Measurements from ENCODE around the gene CMYA5. TPM values are rescaled to one million over a fixed set of nuclear protein-coding genes. Genes with fewer than 3 reads are reported as not detected.
"Not testable (repeated sequence)": the region's sequence is repeated elsewhere in the genome, so short reads cannot be mapped to it uniquely, and the experiment has no call there.

Gene CMYA5
- total RNA-seq, 1 donor from 2014 or later, result 1,210 TPM

- intact Hi-C loops (cut with micrococcal nuclease), result no loop called here
- H3K27ac ChIP-seq (replicated peaks), result no peak overlapping the region
- peaks cover under 1% of the 10 kb centered on the region for H3K9me3 ChIP-seq (replicated peaks)
- no peak for DNase-seq
- TF ChIP-seq CTCF (IDR thresholded peaks at IDR 0.05; ENCODE audit: borderline replicate concordance), result no peak
- H3K27me3 ChIP-seq (ENCODE audit: low read depth), result no peaks in the 10 kb centered on the region
- H3K4me3 ChIP-seq, result no peak overlapping the region
- peaks cover 7% of the 10 kb centered on the region for H3K4me1 ChIP-seq
- peaks cover 14% of the 10 kb centered on the region for H3K36me3 ChIP-seq
These were observed 85.2 kb downstream of the CMYA5 start for GRCh38 chr5:79774855-79775237.

GRCh38 chr5:79784741-79785140 lies 95.1 kb downstream of the CMYA5 start:
- intact Hi-C loops (cut with micrococcal nuclease); H3K27ac ChIP-seq (replicated peaks); DNase-seq; H3K9me3 ChIP-seq (replicated peaks); H3K27me3 ChIP-seq (ENCODE audit: low read depth): not testable (repeated sequence)
- peaks cover 47% of the 10 kb centered on the region for H3K4me1 ChIP-seq
- H3K4me3 ChIP-seq, result peak overlapping the region; percentile 30
- peaks cover 11% of the 10 kb centered on the region for H3K36me3 ChIP-seq

GRCh38 chr5:79785983-79786382 lies 96.3 kb downstream of the CMYA5 start:
- Histone ChIP-seq H3K27me3 (ENCODE audit: low read depth) (no peaks in the 10 kb centered on the region), H3K27ac (replicated peaks) (peak overlapping the region; percentile 84), H3K4me1 (peaks cover 55% of the 10 kb centered on the region), H3K9me3 (replicated peaks) (no peaks in the 10 kb centered on the region), H3K36me3 (peaks cover 22% of the 10 kb centered on the region), H3K4me3 (no peak overlapping the region)
- no peak for DNase-seq
- intact Hi-C loops (cut with micrococcal nuclease), result no loop called here
- TF ChIP-seq CTCF (IDR thresholded peaks at IDR 0.05; ENCODE audit: borderline replicate concordance), result no peak

- no peaks in the 10 kb centered on the region for H3K9me3 ChIP-seq (replicated peaks)
- TF ChIP-seq CTCF (IDR thresholded peaks at IDR 0.05; ENCODE audit: borderline replicate concordance), result no peak
- intact Hi-C loops (cut with micrococcal nuclease), result no loop called here
- H3K27me3 ChIP-seq (ENCODE audit: low read depth), result no peaks in the 10 kb centered on the region
- DNase-seq, result no peak
- peaks cover 36% of the 10 kb centered on the region for H3K36me3 ChIP-seq
- H3K4me1 ChIP-seq, result peaks cover 69% of the 10 kb centered on the region
- peak overlapping the region; percentile 84 for H3K27ac ChIP-seq (replicated peaks)
- no peak overlapping the region for H3K4me3 ChIP-seq
These were observed 97.8 kb downstream of the CMYA5 start for GRCh38 chr5:79787448-79787847.

GRCh38 chr5:79791843-79792242 lies 102.2 kb downstream of the CMYA5 start:
- Histone ChIP-seq H3K27me3 (ENCODE audit: low read depth) (no peaks in the 10 kb centered on the region), H3K4me1 (peaks cover 85% of the 10 kb centered on the region), H3K9me3 (replicated peaks) (no peaks in the 10 kb centered on the region), H3K36me3 (peaks cover 72% of the 10 kb centered on the region), H3K4me3 (no peak overlapping the region), H3K27ac (replicated peaks) (peak overlapping the region; percentile 84)
- intact Hi-C loops (cut with micrococcal nuclease), result no loop called here
- no peak for TF ChIP-seq CTCF (IDR thresholded peaks at IDR 0.05; ENCODE audit: borderline replicate concordance)
- DNase-seq, result no peak

- Histone ChIP-seq H3K27me3 (ENCODE audit: low read depth) (no peaks in the 10 kb centered on the region), H3K4me1 (peaks cover 82% of the 10 kb centered on the region), H3K9me3 (replicated peaks) (no peaks in the 10 kb centered on the region), H3K27ac (replicated peaks) (peak overlapping the region; percentile 84), H3K4me3 (no peak overlapping the region), H3K36me3 (peaks cover 78% of the 10 kb centered on the region)
- intact Hi-C loops (cut with micrococcal nuclease), result no loop called here
- no peak for TF ChIP-seq CTCF (IDR thresholded peaks at IDR 0.05; ENCODE audit: borderline replicate concordance)
- no peak for DNase-seq
These were observed 102.8 kb downstream of the CMYA5 start for GRCh38 chr5:79792463-79792862.

Measured in left ventricle myocardium inferior (tissue), 1 donor.